H9 (cell line): ENCODE measurements around the gene NTSR2. TPM values are rescaled to one million over a fixed set of nuclear protein-coding genes. Genes with fewer than 3 reads are reported as not detected.

Source experiments
- DNase-seq: peaks from one replicate; pipeline ENCODE4 v3.0.0-alpha.2; 2017
- H2AFZ ChIP-seq: one replicate; pipeline ENCODE4 v1.6.1; 2013; ENCODE audit warnings: mild to moderate bottlenecking, low read length, control low read depth, moderate library complexity
- H2AK5ac ChIP-seq: 2 replicates; pipeline ENCODE4 v1.6.1; 2013; ENCODE audit warnings: low read length, control low read depth, mixed read lengths; ENCODE audit not compliant: insufficient read length
- H2BK120ac ChIP-seq: one replicate; pipeline ENCODE4 v1.6.1; 2013; ENCODE audit warnings: low read depth, mild to moderate bottlenecking, low read length, control low read depth, inconsistent platforms; ENCODE audit not compliant: poor library complexity, severe bottlenecking
- H2BK12ac ChIP-seq: 2 replicates; pipeline ENCODE4 v1.6.1; 2013; ENCODE audit warnings: low read length, control low read depth, mixed read lengths, low read depth; ENCODE audit not compliant: insufficient read length
- H2BK15ac ChIP-seq: 2 replicates; pipeline ENCODE4 v1.6.1; 2013; ENCODE audit warnings: low read depth, low read length, control low read depth
- H2BK20ac ChIP-seq: one replicate; pipeline ENCODE4 v1.6.1; 2013; ENCODE audit warnings: low read depth, mild to moderate bottlenecking, low read length, control low read depth, inconsistent platforms; ENCODE audit not compliant: poor library complexity, severe bottlenecking
- H2BK5ac ChIP-seq: 2 replicates; pipeline ENCODE4 v1.6.1; 2013; ENCODE audit warnings: low read length, control low read depth, mixed read lengths; ENCODE audit not compliant: insufficient read length
- H3K14ac ChIP-seq: 2 replicates; pipeline ENCODE4 v1.6.1; 2013; ENCODE audit warnings: low read length, control low read depth; ENCODE audit not compliant: insufficient read depth
- H3K18ac ChIP-seq: 2 replicates; pipeline ENCODE4 v1.6.1; 2013; ENCODE audit warnings: low read depth, mild to moderate bottlenecking, mixed read lengths, low read length, control low read depth; ENCODE audit not compliant: insufficient read length
- H3K23ac ChIP-seq: 2 replicates; pipeline ENCODE4 v1.6.1; 2013; ENCODE audit warnings: low read length, control low read depth, mixed read lengths, low read depth; ENCODE audit not compliant: insufficient read length
- H3K23me2 ChIP-seq: 2 replicates; pipeline ENCODE4 v1.6.1; 2013; ENCODE audit warnings: low read depth, mild to moderate bottlenecking, mixed read lengths, low read length, control low read depth; ENCODE audit not compliant: insufficient read length, poor library complexity, severe bottlenecking
- H3K27ac ChIP-seq: 2 replicates; pipeline ENCODE4 v1.5.1; 2013; ENCODE audit warnings: low read length, control low read depth, mixed read lengths, low read depth; ENCODE audit not compliant: insufficient read length
- H3K27me3 ChIP-seq: 2 replicates; pipeline ENCODE4 v1.6.1; 2013; ENCODE audit warnings: low read length, control low read depth, inconsistent platforms; ENCODE audit not compliant: insufficient read depth
- H3K4ac ChIP-seq: 2 replicates; pipeline ENCODE4 v1.6.1; 2013; ENCODE audit warnings: low read depth, mild to moderate bottlenecking, control low read depth, inconsistent platforms, low read length, moderate library complexity
- H3K4me1 ChIP-seq: 2 replicates; pipeline ENCODE4 v1.6.1; 2013; ENCODE audit warnings: low read length, control low read depth, inconsistent platforms; ENCODE audit not compliant: insufficient read depth
- H3K4me2 ChIP-seq: 2 replicates; pipeline ENCODE4 v1.6.1; 2013; ENCODE audit warnings: low read length, control low read depth, mixed read lengths; ENCODE audit not compliant: insufficient read length, insufficient read depth
- H3K56ac ChIP-seq: 2 replicates; pipeline ENCODE4 v1.6.1; 2013; ENCODE audit warnings: low read depth, mild to moderate bottlenecking, mixed read lengths, low read length, control low read depth; ENCODE audit not compliant: insufficient read length
- H3K79me1 ChIP-seq: 2 replicates; pipeline ENCODE4 v1.6.1; 2013; ENCODE audit warnings: low read depth, mild to moderate bottlenecking, moderate library complexity, low read length, control low read depth, inconsistent platforms; ENCODE audit not compliant: insufficient read depth, poor library complexity, severe bottlenecking
- H3K79me2 ChIP-seq: 2 replicates; pipeline ENCODE4 v1.6.1; 2013; ENCODE audit warnings: low read length, control low read depth, inconsistent platforms; ENCODE audit not compliant: insufficient read depth
- H3K9ac ChIP-seq: 2 replicates; pipeline ENCODE4 v1.6.1; 2013; ENCODE audit warnings: low read length, control low read depth, mixed read lengths; ENCODE audit not compliant: insufficient read length; ENCODE audit errors: extremely low read depth
- H3K9me3 ChIP-seq: one replicate; pipeline ENCODE4 v1.6.1; 2013; ENCODE audit warnings: low read depth, low read length, inconsistent platforms; ENCODE audit not compliant: control insufficient read depth
- H3T11ph ChIP-seq: one replicate; pipeline ENCODE4 v1.6.1; 2013; ENCODE audit warnings: mild to moderate bottlenecking, low read length, control low read depth, inconsistent platforms
- H4K20me1 ChIP-seq: one replicate; pipeline ENCODE4 v1.6.1; 2013; ENCODE audit not compliant: control insufficient read depth, insufficient read length, insufficient read depth
- H4K5ac ChIP-seq: 2 replicates; pipeline ENCODE4 v1.6.1; 2013; ENCODE audit warnings: low read depth, mild to moderate bottlenecking, mixed read lengths, low read length, control low read depth; ENCODE audit not compliant: insufficient read length
- H4K8ac ChIP-seq: replicated peaks from 2 replicates; pipeline ENCODE4 v1.6.1; 2013; ENCODE audit warnings: low read length, control low read depth, mixed read lengths, low read depth; ENCODE audit not compliant: insufficient read length
- H4K91ac ChIP-seq: 2 replicates; pipeline ENCODE4 v1.6.1; 2013; ENCODE audit warnings: low read depth, mild to moderate bottlenecking, moderate library complexity, mixed read lengths, low read length, control low read depth; ENCODE audit not compliant: insufficient read length
- H3K27ac Mint-ChIP-seq, 3 experiments: 2 replicates in 2 of 3; 3 replicates in 1 of 3; pipeline ENCODE4 v1.8.0; 2020 to 2021; ENCODE audit warnings: mixed read lengths in 3 of 3, mild to moderate bottlenecking in 1 of 3, moderate library complexity in 1 of 3
- H3K27me3 Mint-ChIP-seq: 2 replicates; pipeline ENCODE4 v1.8.0; 2021; ENCODE audit warnings: low read depth, mild to moderate bottlenecking, moderate library complexity, mixed read lengths
- H3K36me3 Mint-ChIP-seq, 3 experiments: 2 replicates in 2 of 3; 3 replicates in 1 of 3; pipeline ENCODE4 v1.8.0; 2020 to 2021; ENCODE audit warnings: low read depth in 3 of 3, mixed read lengths in 3 of 3; ENCODE audit not compliant: insufficient read depth in 1 of 3
- H3K4me1 Mint-ChIP-seq, 2 experiments: 2 replicates each; pipeline ENCODE4 v1.8.0; 2020; ENCODE audit warnings: mixed read lengths in 2 of 2
- H3K4me3 Mint-ChIP-seq, 2 experiments: 2 replicates in 1 of 2; 3 replicates in 1 of 2; pipeline ENCODE4 v1.8.0; 2020 to 2021; ENCODE audit warnings: mild to moderate bottlenecking in 2 of 2, mixed read lengths in 2 of 2, moderate library complexity in 1 of 2
- H3K9me3 Mint-ChIP-seq, 2 experiments: 2 replicates in 1 of 2; 3 replicates in 1 of 2; pipeline ENCODE4 v1.8.0; 2020; ENCODE audit warnings: mild to moderate bottlenecking in 2 of 2, mixed read lengths in 2 of 2, moderate library complexity in 1 of 2
- CTCF ChIP-seq: fragments of 200-600 bp; sonication (generic); conservative IDR thresholded peaks from 3 replicates; pipeline ENCODE4 v1.8.0; 2021; ENCODE audit warnings: antibody characterized with exemption, mild to moderate bottlenecking
- WGBS: extraction: QIAGEN DNeasy Blood & Tissue Kit; methylation state at CpG from one replicate; pipeline ENCODE4 v1.1.7; 2013; ENCODE audit warnings: missing lambda C conversion rate, low lambda C conversion rate, mixed read lengths; ENCODE audit not compliant: insufficient read length; ENCODE audit errors: extremely low coverage; 5-methylcytosine and 5-hydroxymethylcytosine counted together
- total RNA-seq: library from RNA; stranded (reverse); gene quantifications from 2 replicates; pipeline ENCODE4 v1.2.1, GENCODE V29; 2021

The NTSR2 gene
- total RNA-seq, 1 experiment from 2014 or later, result not detected

GRCh38 chr2:11680901-11681721 is 11.1 kb upstream of the NTSR2 start:
- H3K9ac ChIP-seq, result no peak overlapping the region
- H3K27ac ChIP-seq, result no peak overlapping the region
- Mint-ChIP-seq H3K9me3 (no peaks in the 10 kb centered on the region), H3K4me1 (peaks cover 47 to 55% of the 10 kb centered on the region in 2 experiments), H3K27ac (no peak overlapping the region), H3K27me3 (peaks cover 13% of the 10 kb centered on the region), H3K4me3 (no peak overlapping the region), H3K36me3 (no peaks in the 10 kb centered on the region; a peak in 1 of 7 replicates)
- DNase-seq, result no peak
- H3K4me1 ChIP-seq, result peaks cover 6% of the 10 kb centered on the region; the same call in 1 of the 2 replicates
- H2BK12ac ChIP-seq, result no peak overlapping the region
- no peak overlapping the region for H2BK5ac ChIP-seq
- no peak overlapping the region for H3K18ac ChIP-seq
- H3K14ac ChIP-seq, result no peak overlapping the region
- no peak overlapping the region for H2BK120ac ChIP-seq
- H2BK20ac ChIP-seq, result no peak overlapping the region
- no peaks in the 10 kb centered on the region for H3K9me3 ChIP-seq
- H3K23ac ChIP-seq, result no peak overlapping the region
- no peaks in the 10 kb centered on the region for H3K79me1 ChIP-seq
- no CpG with 5 or more reads among the region's 15 CpGs for WGBS
- no peak overlapping the region for H2BK15ac ChIP-seq
- TF ChIP-seq CTCF, result no peak
- no peak overlapping the region for H3T11ph ChIP-seq
- no peaks in the 10 kb centered on the region for H3K23me2 ChIP-seq
- H4K8ac ChIP-seq, result no peak overlapping the region
- H3K56ac ChIP-seq, result no peak overlapping the region
- H3K4ac ChIP-seq, result no peak overlapping the region
- H3K4me2 ChIP-seq, result no peak overlapping the region
- no peak overlapping the region for H4K5ac ChIP-seq
- H3K27me3 ChIP-seq, result no peaks in the 10 kb centered on the region
- H4K20me1 ChIP-seq, result no peaks in the 10 kb centered on the region
- H3K79me2 ChIP-seq, result no peaks in the 10 kb centered on the region
- no peak overlapping the region for H2AK5ac ChIP-seq
- H4K91ac ChIP-seq, result no peak overlapping the region
- no peak overlapping the region for H2AFZ ChIP-seq
